ENCODE data around the gene CA12. TPM values are rescaled to one million over a fixed set of nuclear protein-coding genes. Genes with fewer than 3 reads are reported as not detected.

The CA12 gene
- total and polyA plus RNA-seq, 10 of the 15 experiments (the other 5 are each of a cell fraction or from before 2014, with no cell fraction given), result 0.03 to 0.10 TPM; not detected in 8

DNA sequence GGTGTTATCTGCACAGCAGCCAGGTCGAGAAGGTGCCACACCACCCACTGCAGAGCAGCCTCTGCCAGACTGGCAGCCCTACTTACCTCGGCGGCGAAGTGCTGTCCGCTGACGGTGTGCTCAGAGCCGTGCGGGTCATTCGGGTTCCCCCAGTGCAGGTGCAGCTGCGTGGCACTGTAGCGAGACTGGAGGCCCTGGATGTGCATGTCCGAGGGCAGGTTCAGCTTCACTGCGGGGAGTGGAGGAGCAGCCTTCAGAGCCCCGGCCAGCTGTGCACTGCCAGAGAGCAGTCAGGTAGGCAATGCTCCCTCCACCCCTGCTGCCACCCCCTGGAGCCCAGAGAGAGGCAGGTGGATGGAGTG lies 36.3 kb downstream of the CA12 start:
- no peak for ATAC-seq
- Histone ChIP-seq H3K79me2 (ENCODE audit: control insufficient read depth, insufficient read depth, low read length) (no peaks in the 10 kb centered on the region), H3K4me2 (ENCODE audit: control insufficient read depth, insufficient read depth) (no peak overlapping the region), H3K4me1 (ENCODE audit: control insufficient read depth, insufficient read depth, low read length) (no peaks in the 10 kb centered on the region), H2AFZ (ENCODE audit: control insufficient read depth, low read depth, low read length) (no peak overlapping the region), H3K9me3 (replicated peaks; ENCODE audit: control insufficient read depth, insufficient read depth, low read length) (no peaks in the 10 kb centered on the region), H4K20me1 (ENCODE audit: control insufficient read depth, insufficient read depth) (no peaks in the 10 kb centered on the region), H3K27ac (ENCODE audit: control insufficient read depth, insufficient read depth) (no peak overlapping the region), H3K27me3 (replicated peaks in 1 of 2; ENCODE audit: control insufficient read depth in 2 of 2, insufficient read depth in 2 of 2, low read length in 1 of 2) (no peaks in the 10 kb centered on the region; a peak in 1 of 4 replicates), H3K9ac (ENCODE audit: control insufficient read depth, insufficient read depth, low read length) (no peak overlapping the region), H3K36me3 (ENCODE audit: control insufficient read depth in 2 of 2, insufficient read depth in 2 of 2, low read length in 1 of 2) (no peaks in the 10 kb centered on the region), H3K4me3 (no peak overlapping the region)
- ChIA-PET SMC1A (ENCODE audit: uncharacterized antibody, unreplicated experiment) (no interaction called here), CTCF (interaction anchor here (0.8 kb wide), 1 partner anchor 55 kb away, joined by 3 read pairs; no protein-coding TSS in a partner anchor), RAD21 (ENCODE audit: unreplicated experiment) (no interaction called here), POLR2A (no interaction called here)
- TF ChIP-seq MXI1 (IDR thresholded peaks at IDR 0.05; ENCODE audit: low read depth, low read length) (no peak), NFIC (IDR thresholded peaks at IDR 0.05; ENCODE audit: low read depth, low read length) (no peak), POLR2A (IDR thresholded peaks at IDR 0.05; ENCODE audit: low read depth, low read length) (no peak), CREB1 (IDR thresholded peaks at IDR 0.05; ENCODE audit: low read depth) (no peak)
- TF ChIP-seq, protein P1, sequence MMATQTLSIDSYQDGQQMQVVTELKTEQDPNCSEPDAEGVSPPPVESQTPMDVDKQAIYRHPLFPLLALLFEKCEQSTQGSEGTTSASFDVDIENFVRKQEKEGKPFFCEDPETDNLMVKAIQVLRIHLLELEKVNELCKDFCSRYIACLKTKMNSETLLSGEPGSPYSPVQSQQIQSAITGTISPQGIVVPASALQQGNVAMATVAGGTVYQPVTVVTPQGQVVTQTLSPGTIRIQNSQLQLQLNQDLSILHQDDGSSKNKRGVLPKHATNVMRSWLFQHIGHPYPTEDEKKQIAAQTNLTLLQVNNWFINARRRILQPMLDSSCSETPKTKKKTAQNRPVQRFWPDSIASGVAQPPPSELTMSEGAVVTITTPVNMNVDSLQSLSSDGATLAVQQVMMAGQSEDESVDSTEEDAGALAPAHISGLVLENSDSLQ (IDR thresholded peaks at IDR 0.05), result no peak
- FAIRE-seq, result no peak
- DNase-seq (ENCODE audit: low read depth, low spot score), result no peak
- no TSS peak for BruUV-seq (replicated peaks)
- whole genome bisulfite sequencing (ENCODE audit: insufficient coverage, insufficient replicate concordance, low lambda C conversion rate, missing lambda C conversion rate), result 59% methylated on average over 13 of the region's 14 CpGs
- intact Hi-C loops (cut with micrococcal nuclease; ENCODE audit: unreplicated experiment) (no loop called here), in situ Hi-C loops (cut with MboI) (no loop called here)

DNA sequence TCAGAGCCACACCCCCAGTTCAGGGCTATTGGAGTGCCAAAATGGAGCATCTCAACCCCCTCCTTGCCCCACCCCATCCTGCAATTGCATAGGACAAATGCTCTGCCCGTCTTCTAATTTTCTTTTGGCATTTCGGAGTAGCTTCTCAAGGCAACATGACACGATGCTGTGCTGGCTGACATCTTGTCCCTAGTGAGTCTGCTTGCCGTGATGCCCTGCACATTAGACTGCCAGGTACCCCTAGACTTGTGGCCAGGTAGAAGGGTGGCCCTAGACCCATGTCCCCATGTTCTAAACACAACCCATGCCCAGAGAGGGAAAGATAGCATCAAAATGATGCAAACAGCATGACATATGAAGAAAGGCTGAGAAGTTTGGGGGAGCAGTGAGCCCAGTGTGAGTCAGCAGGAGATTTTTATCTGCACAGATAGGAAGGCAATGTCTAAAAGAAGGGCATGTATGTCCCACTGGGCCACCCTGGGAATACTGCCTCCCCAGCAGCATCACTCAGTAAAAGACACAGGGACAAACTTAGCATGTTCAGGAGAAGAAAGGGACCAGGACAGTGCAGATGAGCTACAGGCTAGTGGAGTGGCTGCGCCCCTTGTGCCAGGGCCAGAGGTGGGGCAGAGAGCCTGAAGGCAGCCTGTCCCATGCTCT lies 36.8 kb downstream of the CA12 start:
- Histone ChIP-seq H3K9me3 (replicated peaks; ENCODE audit: control insufficient read depth, insufficient read depth, low read length) (no peaks in the 10 kb centered on the region), H3K79me2 (ENCODE audit: control insufficient read depth, insufficient read depth, low read length) (no peaks in the 10 kb centered on the region), H3K36me3 (ENCODE audit: control insufficient read depth in 2 of 2, insufficient read depth in 2 of 2, low read length in 1 of 2) (no peaks in the 10 kb centered on the region), H2AFZ (ENCODE audit: control insufficient read depth, low read depth, low read length) (no peak overlapping the region), H3K4me2 (ENCODE audit: control insufficient read depth, insufficient read depth) (no peak overlapping the region), H3K4me3 (no peak overlapping the region), H3K9ac (ENCODE audit: control insufficient read depth, insufficient read depth, low read length) (no peak overlapping the region), H4K20me1 (ENCODE audit: control insufficient read depth, insufficient read depth) (no peaks in the 10 kb centered on the region), H3K27me3 (replicated peaks in 1 of 2; ENCODE audit: control insufficient read depth in 2 of 2, insufficient read depth in 2 of 2, low read length in 1 of 2) (no peaks in the 10 kb centered on the region; a peak in 1 of 4 replicates), H3K27ac (ENCODE audit: control insufficient read depth, insufficient read depth) (no peak overlapping the region), H3K4me1 (ENCODE audit: control insufficient read depth, insufficient read depth, low read length) (no peaks in the 10 kb centered on the region)
- DNase-seq (ENCODE audit: low read depth, low spot score), result no peak
- ATAC-seq, result no peak; the same call in 2 of the 3 replicates
- no TSS peak for BruUV-seq (replicated peaks)
- RAD21 ChIA-PET (ENCODE audit: unreplicated experiment), result no interaction called here
- no peak for FAIRE-seq
- in situ Hi-C loops (cut with MboI) (no loop called here), intact Hi-C loops (cut with micrococcal nuclease; ENCODE audit: unreplicated experiment) (no loop called here)
- POLR2A ChIA-PET, result no interaction called here
- CTCF ChIA-PET, result no interaction called here
- SMC1A ChIA-PET (ENCODE audit: uncharacterized antibody, unreplicated experiment), result no interaction called here
- 36% methylated on average over 5 of the region's 5 CpGs for WGBS (ENCODE audit: insufficient coverage, insufficient replicate concordance, low lambda C conversion rate, missing lambda C conversion rate)
- TF ChIP-seq, protein P2, sequence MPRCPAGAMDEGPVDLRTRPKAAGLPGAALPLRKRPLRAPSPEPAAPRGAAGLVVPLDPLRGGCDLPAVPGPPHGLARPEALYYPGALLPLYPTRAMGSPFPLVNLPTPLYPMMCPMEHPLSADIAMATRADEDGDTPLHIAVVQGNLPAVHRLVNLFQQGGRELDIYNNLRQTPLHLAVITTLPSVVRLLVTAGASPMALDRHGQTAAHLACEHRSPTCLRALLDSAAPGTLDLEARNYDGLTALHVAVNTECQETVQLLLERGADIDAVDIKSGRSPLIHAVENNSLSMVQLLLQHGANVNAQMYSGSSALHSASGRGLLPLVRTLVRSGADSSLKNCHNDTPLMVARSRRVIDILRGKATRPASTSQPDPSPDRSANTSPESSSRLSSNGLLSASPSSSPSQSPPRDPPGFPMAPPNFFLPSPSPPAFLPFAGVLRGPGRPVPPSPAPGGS (IDR thresholded peaks at IDR 0.05; ENCODE audit: borderline replicate concordance, insufficient read depth, low read depth, low read length, poor library complexity, severe bottlenecking), result no peak
- TF ChIP-seq EED (IDR thresholded peaks at IDR 0.05; ENCODE audit: low read depth) (no peak), TBL1XR1 (IDR thresholded peaks at IDR 0.05; ENCODE audit: low read depth, low read length) (no peak), NFXL1 (IDR thresholded peaks at IDR 0.05; ENCODE audit: borderline replicate concordance) (no peak), YBX1 (IDR thresholded peaks at IDR 0.05) (no peak), CBX3 (IDR thresholded peaks at IDR 0.05; ENCODE audit: borderline replicate concordance, low read depth) (no peak), GATAD2B (conservative IDR thresholded peaks at IDR 0.05; ENCODE audit: low read depth) (no peak), FOXM1 (IDR thresholded peaks at IDR 0.05; ENCODE audit: low read depth, low read length) (no peak), MTA2 (IDR thresholded peaks at IDR 0.05; ENCODE audit: low read depth) (no peak), BMI1 (IDR thresholded peaks at IDR 0.05; ENCODE audit: borderline replicate concordance) (no peak), NRF1 (conservative IDR thresholded peaks at IDR 0.05; ENCODE audit: low read depth, low read length) (no peak), HDGF (IDR thresholded peaks at IDR 0.05) (no peak), ESRRA (IDR thresholded peaks at IDR 0.05; ENCODE audit: low read length) (no peak)
